ENCODE results near the gene FBXO47. TPM values are rescaled to one million over a fixed set of nuclear protein-coding genes. Genes with fewer than 3 reads are reported as not detected.

FBXO47 gene
- total and polyA plus RNA-seq, 4 experiments from 2014 or later = not detected

- peaks cover 23% of the 10 kb centered on the region for H3K36me3 ChIP-seq (ENCODE audit: insufficient read depth, low read length)
- DNase-seq = no peak
- peaks cover 19% of the 10 kb centered on the region for H3K4me1 ChIP-seq (ENCODE audit: insufficient read depth, low read length)
- H3K27ac ChIP-seq (ENCODE audit: low read depth, low read length) = no peak overlapping the region
- peaks cover 19 to 32% of the 10 kb centered on the region in 2 donors for H3K36me3 Mint-ChIP-seq
- H3K4me3 ChIP-seq (ENCODE audit: low read length in 2 of 2) = no peak overlapping the region
- H3K4me1 Mint-ChIP-seq = peaks cover 24 to 32% (median 29%) of the 10 kb centered on the region in 4 donors
- no peaks in the 10 kb centered on the region for H3K9me3 ChIP-seq (ENCODE audit: control insufficient read depth in 1 of 2, low read length in 2 of 2)
- ChIA-PET POLR2A (ENCODE audit: partially characterized antibody) (interaction anchor here (0.6 to 5.7 kb wide), 10 partner anchors 14 to 218 kb away, joined by 3 to 44 read pairs (median 5); partner anchors contain the start of genes LASP1 and RPL23), CTCF (ENCODE audit: partially characterized antibody) (interaction anchor here (0.6 to 4.0 kb wide), 13 partner anchors 10 to 252 kb away, joined by 3 to 19 read pairs (median 4); no protein-coding TSS in a partner anchor)
- H3K27me3 Mint-ChIP-seq = no peaks in the 10 kb centered on the region
- peak overlapping the region in 1 of 7 donors; percentile 17 for H3K27ac Mint-ChIP-seq
- H3K9me3 Mint-ChIP-seq = peaks cover 0 to 2% (median 0%) of the 10 kb centered on the region in 8 donors
- intact Hi-C loops (cut with micrococcal nuclease) = no loop called here
- H3K4me3 Mint-ChIP-seq = no peak overlapping the region
- H3K27me3 ChIP-seq (ENCODE audit: insufficient read depth, low read length) = no peaks in the 10 kb centered on the region
Measured at GRCh38 chr17:38922538-38923297, 44.5 kb downstream of the FBXO47 start.

GRCh38 chr17:38921756-38922411, 45.3 kb downstream of the FBXO47 start:
- H3K4me3 ChIP-seq (ENCODE audit: low read length in 2 of 2) = no peak overlapping the region
- intact Hi-C loops (cut with micrococcal nuclease) = no loop called here
- H3K4me1 ChIP-seq (ENCODE audit: insufficient read depth, low read length) = peaks cover 19% of the 10 kb centered on the region
- Mint-ChIP-seq H3K9me3 (peaks cover 0 to 2% (median 0%) of the 10 kb centered on the region in 8 donors), H3K36me3 (peaks cover 25 to 40% of the 10 kb centered on the region in 2 donors), H3K4me3 (no peak overlapping the region), H3K27me3 (no peaks in the 10 kb centered on the region), H3K27ac (peak overlapping the region in 6 of 7 donors; percentile 54 to 85 (median 74)), H3K4me1 (peaks cover 26 to 35% (median 28%) of the 10 kb centered on the region in 4 donors)
- H3K36me3 ChIP-seq (ENCODE audit: insufficient read depth, low read length) = peaks cover 26% of the 10 kb centered on the region
- H3K9me3 ChIP-seq (ENCODE audit: control insufficient read depth in 1 of 2, low read length in 2 of 2) = no peaks in the 10 kb centered on the region
- no peak overlapping the region for H3K27ac ChIP-seq (ENCODE audit: low read depth, low read length)
- H3K27me3 ChIP-seq (ENCODE audit: insufficient read depth, low read length) = no peaks in the 10 kb centered on the region
- POLR2A ChIA-PET (ENCODE audit: partially characterized antibody) = interaction anchor here (0.6 to 5.7 kb wide), 9 partner anchors 13 to 217 kb away, joined by 3 to 44 read pairs (median 5); partner anchors contain the start of genes LASP1 and RPL23
- CTCF ChIA-PET (ENCODE audit: partially characterized antibody) = interaction anchor here (0.7 to 4.0 kb wide), 7 partner anchors 24 to 231 kb away, joined by 3 to 19 read pairs (median 3); no protein-coding TSS in a partner anchor
- DNase-seq = no peak

GRCh38 chr17:38920374-38921291, 46.6 kb downstream of the FBXO47 start:
- Histone ChIP-seq H3K27ac (ENCODE audit: low read depth, low read length) (no peak overlapping the region), H3K9me3 (ENCODE audit: control insufficient read depth in 1 of 2, low read length in 2 of 2) (no peaks in the 10 kb centered on the region), H3K27me3 (ENCODE audit: insufficient read depth, low read length) (no peaks in the 10 kb centered on the region), H3K36me3 (ENCODE audit: insufficient read depth, low read length) (peaks cover 32% of the 10 kb centered on the region), H3K4me1 (ENCODE audit: insufficient read depth, low read length) (peaks cover 10% of the 10 kb centered on the region), H3K4me3 (ENCODE audit: low read length in 2 of 2) (no peak overlapping the region)
- DNase-seq = no peak
- intact Hi-C loops (cut with micrococcal nuclease) = no loop called here
- H3K27ac Mint-ChIP-seq = peak overlapping the region in 6 of 7 donors; percentile 27 to 92 (median 51)
- ChIA-PET POLR2A (ENCODE audit: partially characterized antibody) (interaction anchor here (0.7 to 5.7 kb wide), 3 partner anchors 27 to 67 kb away, joined by 3 to 44 read pairs (median 5); partner anchors contain the start of genes LASP1 and RPL23), CTCF (ENCODE audit: partially characterized antibody) (interaction anchor here (1.5 kb wide), 1 partner anchor 233 kb away, joined by 3 read pairs; no protein-coding TSS in a partner anchor)
- H3K9me3 Mint-ChIP-seq = peaks cover 0 to 2% (median 0%) of the 10 kb centered on the region in 8 donors
- peaks cover 30 to 47% of the 10 kb centered on the region in 2 donors for H3K36me3 Mint-ChIP-seq
- H3K4me3 Mint-ChIP-seq = no peak overlapping the region
- peaks cover 15 to 25% (median 19%) of the 10 kb centered on the region in 4 donors for H3K4me1 Mint-ChIP-seq
- H3K27me3 Mint-ChIP-seq = no peaks in the 10 kb centered on the region

GRCh38 chr17:38919316-38920078, 47.7 kb downstream of the FBXO47 start:
- H3K4me1 ChIP-seq (ENCODE audit: insufficient read depth, low read length) = no peaks in the 10 kb centered on the region
- no peak overlapping the region for H3K4me3 ChIP-seq (ENCODE audit: low read length in 2 of 2)
- no peak overlapping the region for H3K27ac ChIP-seq (ENCODE audit: low read depth, low read length)
- Mint-ChIP-seq H3K36me3 (peaks cover 31 to 56% of the 10 kb centered on the region in 2 donors), H3K27ac (peak overlapping the region in 5 of 7 donors; percentile 32 to 79 (median 59)), H3K9me3 (peaks cover 0 to 2% (median 0%) of the 10 kb centered on the region in 8 donors), H3K4me1 (peaks cover 5 to 16% (median 10%) of the 10 kb centered on the region in 4 donors), H3K4me3 (no peak overlapping the region), H3K27me3 (no peaks in the 10 kb centered on the region)
- ChIA-PET CTCF (ENCODE audit: partially characterized antibody) (interaction anchor here (1.0 to 1.5 kb wide), 2 partner anchors 234 kb away, joined by 3 read pairs; no protein-coding TSS in a partner anchor), POLR2A (ENCODE audit: partially characterized antibody) (interaction anchor here (0.7 kb wide), 1 partner anchor 66 kb away, joined by 3 read pairs; the partner anchor contains the start of gene RPL23)
- H3K27me3 ChIP-seq (ENCODE audit: insufficient read depth, low read length) = no peaks in the 10 kb centered on the region
- intact Hi-C loops (cut with micrococcal nuclease) = no loop called here
- DNase-seq = no peak
- H3K9me3 ChIP-seq (ENCODE audit: control insufficient read depth in 1 of 2, low read length in 2 of 2) = no peaks in the 10 kb centered on the region
- peaks cover 43% of the 10 kb centered on the region for H3K36me3 ChIP-seq (ENCODE audit: insufficient read depth, low read length)

GRCh38 chr17:38918916-38919315, 48.3 kb downstream of the FBXO47 start:
- ChIA-PET CTCF (ENCODE audit: partially characterized antibody) (interaction anchor here (1.0 kb wide), 1 partner anchor 235 kb away, joined by 3 read pairs; no protein-coding TSS in a partner anchor), POLR2A (ENCODE audit: partially characterized antibody) (no interaction called here)
- Histone ChIP-seq H3K9me3 (ENCODE audit: control insufficient read depth in 1 of 2, low read length in 2 of 2) (no peaks in the 10 kb centered on the region), H3K36me3 (ENCODE audit: insufficient read depth, low read length) (peaks cover 49% of the 10 kb centered on the region), H3K4me1 (ENCODE audit: insufficient read depth, low read length) (no peaks in the 10 kb centered on the region), H3K27ac (ENCODE audit: low read depth, low read length) (no peak overlapping the region), H3K4me3 (ENCODE audit: low read length in 2 of 2) (no peak overlapping the region), H3K27me3 (ENCODE audit: insufficient read depth, low read length) (no peaks in the 10 kb centered on the region)
- Mint-ChIP-seq H3K27me3 (no peaks in the 10 kb centered on the region), H3K9me3 (peaks cover 0 to 2% (median 0%) of the 10 kb centered on the region in 8 donors), H3K4me1 (peaks cover 4 to 20% (median 10%) of the 10 kb centered on the region in 4 donors), H3K27ac (no peak overlapping the region), H3K36me3 (peaks cover 36 to 60% of the 10 kb centered on the region in 2 donors), H3K4me3 (no peak overlapping the region)
- intact Hi-C loops (cut with micrococcal nuclease) = no loop called here
- DNase-seq = no peak
